Right lobe of liver (tissue), 6 donors: ENCODE results near the gene TFF3. TPM values are rescaled to one million over a fixed set of nuclear protein-coding genes. Genes with fewer than 3 reads are reported as not detected.

Experiments
- ATAC-seq, 4 donors: fragments of 200-7000 bp; cut with Tn5 transposase; one replicate each; pipeline ENCODE4 v1.9.1; 2020; ENCODE audit warnings: mild to moderate bottlenecking in 4 of 4, moderate library complexity in 4 of 4
- DNase-seq, 3 donors: peaks; one replicate each; pipeline ENCODE4 v3.0.0-alpha.2; 2020
- H3K27ac ChIP-seq, 3 donors: fragments of 200-600 bp; one replicate each; pipeline ENCODE4 v1.8.0; 2022
- H3K27me3 ChIP-seq, 2 donors: fragments of 200-600 bp; one replicate each; pipeline ENCODE4 v1.8.0; 2022
- H3K36me3 ChIP-seq, 4 donors: fragments of 200-600 bp; sonication (generic) in 1 of 4; one replicate each; pipeline versions ENCODE4 v1.5.1 to v1.8.0; 2017 to 2022; ENCODE audit warnings: control low read depth in 1 of 4
- H3K4me1 ChIP-seq, 4 donors: fragments of 200-600 bp; sonication (generic) in 1 of 4; one replicate each; pipeline versions ENCODE4 v1.5.1 to v1.8.0; 2017 to 2022; ENCODE audit warnings: control low read depth in 1 of 4
- H3K4me3 ChIP-seq, 3 donors: fragments of 200-600 bp; one replicate each; pipeline ENCODE4 v1.8.0; 2022
- H3K9me3 ChIP-seq, 4 donors: fragments of 200-600 bp; sonication (generic) in 1 of 4; one replicate each; pipeline versions ENCODE4 v1.5.1 to v1.8.0; 2017 to 2022; ENCODE audit warnings: control low read depth in 1 of 4
- CTCF ChIP-seq, 4 donors: fragments of 200-600 bp in 3 of 4; fragments of 450-650 bp in 1 of 4; IDR thresholded peaks; one replicate each; pipeline versions ENCODE4 v1.5.1 to v1.8.0; 2016 to 2022; ENCODE audit warnings: antibody characterized with exemption in 4 of 4, mild to moderate bottlenecking in 2 of 4
- POLR2A ChIP-seq: fragments of 450-650 bp; IDR thresholded peaks from one replicate; pipeline ENCODE4 v1.6.1; 2017; ENCODE audit warnings: antibody characterized with exemption, mild to moderate bottlenecking
- WGBS: methylation state at CpG from one replicate; pipeline ENCODE4 v1.1.6; 2018; ENCODE audit warnings: low coverage, low lambda C conversion rate; ENCODE audit not compliant: insufficient coverage; ENCODE audit errors: missing lambda C conversion rate; 5-methylcytosine and 5-hydroxymethylcytosine counted together
- intact Hi-C, 2 donors: fragments of 100-400 bp; cut with DNase I; formaldehyde crosslinking; loops; one replicate each; pipeline versions ENCODE4 v1.11.2 to v1.14.1; 2022
- total RNA-seq, 6 experiments: library from RNA; depleted of rRNA in 2 of 6; stranded (reverse); fragments of >200 nt in 2 of 6; fragmentation: NEBNext Ultra II Directional in 3 of 6; extraction: Animal tissue kit (Norgen Biotek cat#: 25700) in 3 of 6; gene quantifications; one replicate each; pipeline versions ENCODE4 v1.1.0 to v1.2.4, GENCODE V29; 2016 to 2023
- donor health status: DM: no; HTN: yes; CAD: no.
- donor health status: DM: no; HTN: no; CAD: no.
- donor health status: DM: no; HTN: no; CAD: no.
- donor health status: DM: no; HTN: yes; CAD: no.
- donor health status: DM: no; HTN: yes; CAD: no.

TFF3 gene
- total RNA-seq, 6 experiments from 2014 or later = 0.88 to 6.8 (median 2.5) TPM

GRCh38 chr21:42271065-42271464 is 44.1 kb downstream of the TFF3 start:
- H3K9me3 ChIP-seq = no peaks in the 10 kb centered on the region
- no peak for TF ChIP-seq POLR2A
- no peak for TF ChIP-seq CTCF (IDR thresholded peaks at IDR 0.05)
- H3K36me3 ChIP-seq = no peaks in the 10 kb centered on the region
- no peak for ATAC-seq
- intact Hi-C loops = no loop called here
- no peak overlapping the region for H3K27ac ChIP-seq
- no peak for DNase-seq
- H3K4me3 ChIP-seq = no peak overlapping the region
- no peaks in the 10 kb centered on the region for H3K27me3 ChIP-seq
- WGBS = 80% methylated on average over 1 of the region's 6 CpGs
- no peaks in the 10 kb centered on the region for H3K4me1 ChIP-seq

GRCh38 chr21:42269386-42269785 is 45.8 kb downstream of the TFF3 start:
- no peaks in the 10 kb centered on the region for H3K9me3 ChIP-seq
- peak in 3 of 4 donors; percentile 32 to 46 (median 36) for ATAC-seq
- no peaks in the 10 kb centered on the region for H3K27me3 ChIP-seq
- 58% methylated on average over 8 of the region's 10 CpGs for WGBS
- intact Hi-C loops = no loop called here
- no peak overlapping the region for H3K27ac ChIP-seq
- no peaks in the 10 kb centered on the region for H3K4me1 ChIP-seq
- peak in 1 of 3 donors; percentile 17 for DNase-seq
- TF ChIP-seq CTCF (IDR thresholded peaks at IDR 0.05) (no peak), POLR2A (no peak)
- H3K36me3 ChIP-seq = no peaks in the 10 kb centered on the region
- no peak overlapping the region for H3K4me3 ChIP-seq

GRCh38 chr21:42266971-42267556 is 48.1 kb downstream of the TFF3 start:
- DNase-seq (peak in 1 of 3 donors; percentile 12), ATAC-seq (no peak)
- 71% methylated on average over 2 of the region's 7 CpGs for WGBS
- Histone ChIP-seq H3K4me3 (no peak overlapping the region), H3K27me3 (no peaks in the 10 kb centered on the region), H3K4me1 (no peaks in the 10 kb centered on the region), H3K27ac (no peak overlapping the region), H3K36me3 (no peaks in the 10 kb centered on the region), H3K9me3 (no peaks in the 10 kb centered on the region)
- TF ChIP-seq POLR2A = no peak
- no peak for TF ChIP-seq CTCF (IDR thresholded peaks at IDR 0.05)
- intact Hi-C loops = no loop called here

- WGBS = 69% methylated on average over 5 of the region's 12 CpGs
- Histone ChIP-seq H3K36me3 (no peaks in the 10 kb centered on the region), H3K4me3 (no peak overlapping the region), H3K27ac (no peak overlapping the region), H3K9me3 (no peaks in the 10 kb centered on the region), H3K27me3 (no peaks in the 10 kb centered on the region), H3K4me1 (no peaks in the 10 kb centered on the region)
- TF ChIP-seq POLR2A (no peak), CTCF (IDR thresholded peaks at IDR 0.05) (no peak)
- ATAC-seq = no peak
- intact Hi-C loops = no loop called here
- peak in 1 of 3 donors; percentile 12 for DNase-seq
Observed at GRCh38 chr21:42265231-42265812, 49.9 kb downstream of the TFF3 start.
